Psoas muscle (tissue), 8 donors: ENCODE data around the gene GET4. TPM values are rescaled to one million over a fixed set of nuclear protein-coding genes. Genes with fewer than 3 reads are reported as not detected.

Experiments used
- ATAC-seq, 4 donors: fragments of 200-7000 bp; cut with Tn5 transposase; one replicate each; pipeline ENCODE4 v1.9.1; 2020; ENCODE audit warnings: moderate library complexity in 3 of 4, mild to moderate bottlenecking in 2 of 4
- DNase-seq, 2 donors: peaks; one replicate each; pipeline ENCODE4 v3.0.0-alpha.2; 2020
- H3K27ac ChIP-seq: fragments of 200-600 bp; one replicate; pipeline ENCODE4 v1.8.0; 2022
- H3K27me3 ChIP-seq, 3 donors: fragments of 200-600 bp in 1 of 3; one replicate each; pipeline versions ENCODE4 v1.6.1 to v1.8.0; 2013 to 2022; ENCODE audit warnings: low read length in 2 of 3, mild to moderate bottlenecking in 2 of 3, moderate library complexity in 1 of 3; ENCODE audit not compliant: insufficient read depth in 3 of 3
- H3K36me3 ChIP-seq, 2 donors: fragments of 200-600 bp in 1 of 2; one replicate each; pipeline versions ENCODE4 v1.6.1 to v1.8.0; 2013 to 2022; ENCODE audit warnings: low read depth in 1 of 2, mild to moderate bottlenecking in 1 of 2, moderate library complexity in 1 of 2; ENCODE audit not compliant: insufficient read depth in 1 of 2
- H3K4me1 ChIP-seq: fragments of 200-600 bp; one replicate; pipeline ENCODE4 v1.8.0; 2022
- H3K4me3 ChIP-seq: fragments of 200-600 bp; one replicate; pipeline ENCODE4 v1.8.0; 2022; ENCODE audit warnings: mild to moderate bottlenecking
- H3K9me3 ChIP-seq: fragments of 200-600 bp; one replicate; pipeline ENCODE4 v1.8.0; 2022
- CTCF ChIP-seq: fragments of 200-600 bp; IDR thresholded peaks from one replicate; pipeline ENCODE4 v1.8.0; 2022; ENCODE audit warnings: antibody characterized with exemption
- WGBS, 3 donors: extraction: QIAGEN DNeasy Blood & Tissue Kit; methylation state at CpG; one replicate each; pipeline versions ENCODE4 v1.1.6 to v1.1.7; 2013; 5-methylcytosine and 5-hydroxymethylcytosine counted together
- intact Hi-C, 2 donors: fragments of 100-400 bp; cut with DNase I; formaldehyde crosslinking; loops; one replicate each; pipeline versions ENCODE4 v1.11.0 to v1.14.2; 2022
- polyA plus RNA-seq, 3 donors: library from polyadenylated mRNA; stranded (reverse); fragments of 200-250 nt; gene quantifications; one replicate each; pipeline ENCODE4 v1.2.3, GENCODE V29; 2013
- total RNA-seq, 4 donors: library from RNA; stranded (reverse); fragmentation: NEBNext Ultra II Directional in 2 of 4; extraction: Animal tissue kit (Norgen Biotek cat#: 25700) in 2 of 4; gene quantifications; one replicate each; pipeline versions ENCODE4 v1.2.1 to v1.2.4, GENCODE V29; 2021 to 2023
- donor health status: healthy with polysubstance abuse.
- donor health status: DM: no; HTN: no; CAD: no; lungs with moderate emphysema.
- donor health status: Bipolar disorder and iron deficiency.
- donor health status: healthy.
- donor health status: DM: yes; HTN: yes; CAD: no.
- donor health status: DM: no; HTN: no; CAD: no.
- donor health status: DM: no; HTN: no; CAD: no.
- donor health status: DM: yes; HTN: yes; CAD: no.

The GET4 gene
- total and polyA plus RNA-seq, 7 donors, result 27.3 to 51.1 (median 36.8) TPM

GRCh38 chr7:889025-889390 is 12.7 kb downstream of the GET4 start:
- no peak for ATAC-seq
- H3K36me3 ChIP-seq, result peaks cover 0 to 63% of the 10 kb centered on the region in 2 donors
- TF ChIP-seq CTCF, result no peak

GRCh38 chr7:889391-889790 is 13.0 kb downstream of the GET4 start:
- intact Hi-C loops, result no loop called here
- 94 to 98% (median 95%) methylated on average over 11 to 18 of the region's 18 CpGs for WGBS, 3 donors
- ATAC-seq (no peak), DNase-seq (peak; percentile 13 to 45)
- Histone ChIP-seq H3K4me3 (no peak overlapping the region), H3K9me3 (no peaks in the 10 kb centered on the region), H3K4me1 (peaks cover 21% of the 10 kb centered on the region), H3K36me3 (peaks cover 0 to 67% of the 10 kb centered on the region in 2 donors), H3K27me3 (no peaks in the 10 kb centered on the region), H3K27ac (no peak overlapping the region)
- no peak for TF ChIP-seq CTCF

More at GRCh38 chr7:889025-889390, 12.7 kb downstream of the GET4 start:
- intact Hi-C loops, result no loop called here
- WGBS, 3 donors, result 89 to 94% (median 91%) methylated on average over 15 of the region's 15 CpGs
- Histone ChIP-seq H3K27me3 (no peaks in the 10 kb centered on the region), H3K4me1 (peaks cover 25% of the 10 kb centered on the region), H3K9me3 (no peaks in the 10 kb centered on the region), H3K4me3 (no peak overlapping the region), H3K27ac (no peak overlapping the region)
- peak in 1 of 2 donors; percentile 49 for DNase-seq

GRCh38 chr7:890868-891267 is 14.5 kb downstream of the GET4 start:
- Histone ChIP-seq H3K27ac (no peak overlapping the region), H3K4me3 (no peak overlapping the region), H3K4me1 (peaks cover 14% of the 10 kb centered on the region), H3K9me3 (no peaks in the 10 kb centered on the region), H3K36me3 (peaks cover 0 to 81% of the 10 kb centered on the region in 2 donors), H3K27me3 (no peaks in the 10 kb centered on the region)
- intact Hi-C loops, result no loop called here
- no peak for TF ChIP-seq CTCF
- ATAC-seq (no peak), DNase-seq (peak; percentile 8 to 36)
- 89 to 93% (median 90%) methylated on average over 15 of the region's 15 CpGs for WGBS, 3 donors

GRCh38 chr7:891291-891690 is 14.9 kb downstream of the GET4 start:
- no peak overlapping the region for H3K27ac ChIP-seq
- H3K27me3 ChIP-seq, result no peaks in the 10 kb centered on the region
- H3K36me3 ChIP-seq, result peaks cover 0 to 82% of the 10 kb centered on the region in 2 donors
- DNase-seq, result peak; percentile 11 to 46
- H3K4me3 ChIP-seq, result no peak overlapping the region
- H3K4me1 ChIP-seq, result peaks cover 10% of the 10 kb centered on the region
- no peaks in the 10 kb centered on the region for H3K9me3 ChIP-seq
- 92 to 95% (median 93%) methylated on average over 29 of the region's 29 CpGs for WGBS, 3 donors
- intact Hi-C loops, result no loop called here
- TF ChIP-seq CTCF, result no peak
- ATAC-seq, result no peak

- peaks cover 0 to 82% of the 10 kb centered on the region in 2 donors for H3K36me3 ChIP-seq
- no peak overlapping the region for H3K4me3 ChIP-seq
- DNase-seq (peak in 1 of 2 donors; percentile 12), ATAC-seq (no peak)
- H3K27me3 ChIP-seq, result no peaks in the 10 kb centered on the region
- 95 to 96% (median 95%) methylated on average over 19 to 20 of the region's 20 CpGs for WGBS, 3 donors
- H3K4me1 ChIP-seq, result peaks cover 4% of the 10 kb centered on the region
- no peak for TF ChIP-seq CTCF
- H3K27ac ChIP-seq, result no peak overlapping the region
- intact Hi-C loops, result no loop called here
- no peaks in the 10 kb centered on the region for H3K9me3 ChIP-seq
Observed at GRCh38 chr7:891805-892204, 15.5 kb downstream of the GET4 start.
